ENCODE data around the gene POMT2. TPM values are rescaled to one million over a fixed set of nuclear protein-coding genes. Genes with fewer than 3 reads are reported as not detected.

POMT2 gene
- total RNA-seq, 1 donor from 2014 or later: 30.4 TPM

DNA sequence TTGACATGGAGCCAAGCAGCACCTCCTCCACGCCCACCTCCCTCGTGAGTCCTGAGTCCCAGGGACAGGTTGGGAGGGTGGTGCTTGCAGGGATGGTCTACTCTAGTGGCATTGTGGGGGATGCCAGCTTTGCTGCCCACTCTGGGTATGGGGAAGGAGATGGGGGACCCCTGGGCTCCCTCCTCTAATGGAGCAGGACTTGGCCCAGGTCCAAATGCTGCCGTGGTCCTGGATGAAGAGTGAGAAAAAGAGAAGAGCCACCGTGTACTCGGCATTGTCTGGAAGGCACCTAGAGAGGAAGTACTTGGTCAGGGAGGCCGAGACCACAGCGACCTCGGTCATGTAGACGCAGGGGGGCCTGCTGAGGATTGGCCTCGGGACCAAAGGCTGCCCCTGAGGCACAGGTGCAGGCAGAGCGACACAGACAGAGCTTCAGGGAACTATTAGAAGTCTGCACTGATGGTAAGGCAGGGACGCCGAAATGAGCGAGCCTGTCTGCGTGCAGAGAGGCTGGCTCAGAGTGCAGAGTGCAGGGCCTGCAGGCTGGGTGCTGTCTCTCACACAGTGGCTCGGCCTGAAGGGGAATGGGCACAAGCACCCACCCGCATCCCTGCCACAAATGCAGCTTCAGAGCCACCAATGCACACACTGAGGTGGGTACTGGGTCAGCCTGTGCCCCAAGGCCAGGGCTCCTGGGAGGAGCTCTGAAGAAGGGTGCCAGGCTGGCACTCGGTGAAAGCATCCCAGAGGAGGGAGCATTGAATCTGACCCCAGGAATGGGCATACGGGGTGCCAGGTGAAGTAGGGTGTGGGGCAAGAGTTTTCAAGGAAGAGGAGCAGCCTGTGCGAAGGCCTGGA is 67.1 kb downstream of the POMT2 start:
- ATAC-seq (no peak), DNase-seq (ENCODE audit: low spot score) (no peak)
- intact Hi-C loops (cut with DNase I): no loop called here

DNA sequence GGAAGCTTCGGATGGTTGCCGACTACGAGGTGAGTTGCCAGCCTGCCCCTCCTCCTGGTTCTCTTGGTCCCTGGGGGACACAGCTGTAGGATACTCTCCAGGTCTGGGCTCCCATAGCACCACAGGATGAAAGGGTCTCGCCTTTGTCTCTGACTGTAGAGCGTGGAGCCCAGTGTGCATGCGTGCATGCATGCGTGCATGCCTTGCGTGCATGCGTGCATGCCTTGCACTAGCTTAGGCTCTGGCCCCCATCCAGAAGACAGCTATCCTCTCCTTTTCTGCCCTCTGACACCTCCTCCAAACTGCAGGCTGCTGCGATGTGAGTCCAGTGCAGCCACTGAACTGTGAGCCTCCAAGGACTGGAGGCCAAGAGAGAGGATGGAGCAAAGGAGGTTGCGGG is 68.8 kb downstream of the POMT2 start:
- intact Hi-C loops (cut with DNase I): no loop called here
- ATAC-seq: no peak
- DNase-seq (ENCODE audit: low spot score): no peak

DNA sequence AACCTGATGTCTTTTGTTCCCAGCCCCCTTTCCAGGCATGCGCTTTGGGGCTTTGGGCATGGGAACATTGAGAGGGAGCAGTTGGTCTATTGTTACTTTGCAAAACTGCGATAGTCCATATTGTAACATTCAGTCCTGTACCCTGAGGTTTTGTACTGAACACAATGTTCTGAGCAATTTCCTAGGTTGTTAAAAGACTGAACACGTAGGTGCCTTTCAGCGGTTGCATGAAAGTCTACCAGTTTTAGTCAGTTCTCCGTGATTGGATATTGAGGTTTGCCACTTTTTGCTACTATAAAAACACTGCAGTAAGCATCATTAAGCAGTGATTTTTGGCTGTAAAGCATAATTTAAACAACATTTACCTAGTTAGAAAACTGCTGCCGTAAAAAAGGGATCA is 69.8 kb downstream of the POMT2 start:
- ATAC-seq (no peak), DNase-seq (ENCODE audit: low spot score) (no peak)
- intact Hi-C loops (cut with DNase I): no loop called here

DNA sequence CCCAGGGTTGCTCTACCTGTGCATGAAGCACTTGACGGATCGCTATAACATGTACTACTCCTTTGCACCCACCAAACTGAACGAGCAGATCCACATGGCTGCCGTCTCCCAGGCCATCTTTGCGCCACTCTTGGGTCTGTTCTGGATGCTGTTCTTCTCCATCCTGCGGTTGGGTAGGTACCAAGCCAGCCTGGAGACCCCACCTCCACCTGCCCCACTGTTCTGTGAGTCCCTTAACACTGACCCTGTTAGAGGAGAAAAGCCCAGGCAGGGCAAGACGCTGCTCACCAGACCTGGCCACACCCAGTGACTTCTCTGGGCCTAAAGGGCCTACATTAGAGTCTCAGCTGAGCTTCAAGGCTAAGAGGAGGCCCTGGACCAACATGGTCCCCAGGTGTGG is 71.4 kb downstream of the POMT2 start:
- intact Hi-C loops (cut with DNase I): no loop called here
- ATAC-seq (no peak), DNase-seq (ENCODE audit: low spot score) (no peak)

DNA sequence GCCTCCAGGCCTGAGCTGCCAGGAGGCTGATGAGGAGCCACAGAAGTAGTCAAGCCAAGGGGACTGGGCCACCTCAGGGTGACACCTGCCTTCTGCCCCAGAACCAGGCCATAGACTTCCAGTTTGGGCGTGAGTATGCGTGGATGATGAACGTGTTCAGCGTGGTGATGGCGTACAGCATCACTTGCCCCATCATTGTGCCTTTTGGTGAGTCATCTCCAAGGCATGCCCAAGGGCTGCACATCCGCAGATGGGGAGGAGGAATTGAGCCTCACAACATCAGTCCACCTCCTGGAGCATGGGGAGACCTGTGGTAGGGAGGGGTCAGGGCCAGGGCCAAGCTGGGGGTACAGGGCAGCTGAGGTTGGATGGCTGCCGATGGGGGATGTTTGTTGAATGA is 72.0 kb downstream of the POMT2 start:
- intact Hi-C loops (cut with DNase I): no loop called here
- no peak for ATAC-seq
- DNase-seq (ENCODE audit: low spot score): no peak

DNA sequence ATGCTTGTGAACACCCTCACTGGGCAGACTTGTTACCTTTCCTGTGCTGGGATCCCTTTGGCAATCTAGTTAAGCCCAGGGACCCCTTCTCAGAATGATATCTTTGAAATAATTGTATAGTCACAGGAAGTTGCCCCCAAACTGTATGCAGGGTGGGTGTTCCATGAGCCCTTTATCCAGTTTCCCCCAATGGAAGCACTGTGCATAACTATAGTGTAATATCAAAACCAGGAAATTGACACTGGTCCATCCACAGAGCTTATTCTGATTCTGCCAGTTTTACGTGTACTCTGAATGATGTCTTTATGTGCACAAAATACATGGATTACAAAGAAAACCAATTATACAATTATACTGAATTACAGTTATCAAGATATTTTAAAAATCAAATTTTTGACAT is 73.9 kb downstream of the POMT2 start:
- ATAC-seq: no peak
- DNase-seq (ENCODE audit: low spot score): no peak
- intact Hi-C loops (cut with DNase I): no loop called here

- intact Hi-C loops (cut with DNase I): no loop called here
- ATAC-seq (no peak), DNase-seq (ENCODE audit: low spot score) (no peak)
Measured at GRCh38 chr14:77245820-77246219, 74.9 kb downstream of the POMT2 start.

- ATAC-seq (no peak), DNase-seq (ENCODE audit: low spot score) (no peak)
- intact Hi-C loops (cut with DNase I): no loop called here
Measured at GRCh38 chr14:77243853-77244252, 76.8 kb downstream of the POMT2 start.

- intact Hi-C loops (cut with DNase I): no loop called here
- ATAC-seq (no peak), DNase-seq (ENCODE audit: low spot score) (no peak)
Measured at GRCh38 chr14:77242752-77243151, 77.9 kb downstream of the POMT2 start.

- intact Hi-C loops (cut with DNase I): no loop called here
- ATAC-seq (no peak), DNase-seq (ENCODE audit: low spot score) (no peak)
Measured at GRCh38 chr14:77241955-77242354, 78.7 kb downstream of the POMT2 start.

DNA sequence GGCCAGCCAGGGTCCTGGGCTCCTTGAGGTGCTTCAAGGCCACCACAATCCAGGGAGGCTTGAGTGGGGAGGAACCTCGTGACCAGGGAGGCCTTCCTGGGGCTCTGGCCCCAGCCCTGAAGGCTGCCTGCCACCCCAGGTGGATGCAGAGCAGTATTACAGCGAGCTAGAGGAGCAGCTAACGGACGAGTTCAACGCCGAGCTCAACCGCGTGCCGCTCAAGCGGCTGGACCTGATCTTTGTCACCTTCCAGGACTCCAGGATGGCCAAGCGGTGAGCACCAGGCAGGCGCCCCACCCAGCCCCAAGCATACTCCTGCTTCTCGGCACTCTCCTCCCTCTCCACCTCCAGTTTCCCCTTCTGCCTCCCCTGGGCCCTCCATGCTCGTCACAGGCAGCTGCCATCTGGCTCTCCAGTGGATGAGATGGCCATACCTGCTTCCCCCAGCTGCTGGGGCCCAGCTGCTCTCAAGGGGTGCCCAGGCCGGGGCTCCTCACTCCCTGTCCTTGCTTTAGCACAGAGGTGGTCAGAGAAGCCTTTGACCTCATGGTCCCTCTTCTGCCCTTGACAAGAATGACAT is 80.3 kb downstream of the POMT2 start:
- no peak for DNase-seq (ENCODE audit: low spot score)
- intact Hi-C loops (cut with DNase I): no loop called here
- no peak for ATAC-seq

DNA sequence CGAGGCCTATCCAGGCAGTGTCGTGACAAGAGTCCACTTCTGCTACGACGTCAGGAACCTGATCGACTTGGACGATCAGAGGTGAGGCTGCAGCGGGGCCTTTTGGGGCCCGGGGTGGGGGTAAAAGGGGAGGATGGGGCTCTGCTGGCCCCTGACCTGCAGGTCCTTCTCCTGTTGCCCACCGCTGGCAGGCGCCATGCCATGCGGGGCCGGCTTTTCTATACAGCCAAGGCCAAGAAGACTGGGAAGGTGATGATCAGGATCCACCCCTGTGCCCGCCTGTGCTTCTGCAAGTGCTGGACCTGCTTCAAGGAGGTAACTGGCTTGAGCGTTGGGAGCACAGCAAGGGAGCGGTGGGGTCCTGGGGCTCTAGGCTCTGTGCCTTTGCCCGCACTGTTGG is 81.3 kb downstream of the POMT2 start:
- ATAC-seq (no peak), DNase-seq (ENCODE audit: low spot score) (no peak)
- intact Hi-C loops (cut with DNase I): no loop called here

DNA sequence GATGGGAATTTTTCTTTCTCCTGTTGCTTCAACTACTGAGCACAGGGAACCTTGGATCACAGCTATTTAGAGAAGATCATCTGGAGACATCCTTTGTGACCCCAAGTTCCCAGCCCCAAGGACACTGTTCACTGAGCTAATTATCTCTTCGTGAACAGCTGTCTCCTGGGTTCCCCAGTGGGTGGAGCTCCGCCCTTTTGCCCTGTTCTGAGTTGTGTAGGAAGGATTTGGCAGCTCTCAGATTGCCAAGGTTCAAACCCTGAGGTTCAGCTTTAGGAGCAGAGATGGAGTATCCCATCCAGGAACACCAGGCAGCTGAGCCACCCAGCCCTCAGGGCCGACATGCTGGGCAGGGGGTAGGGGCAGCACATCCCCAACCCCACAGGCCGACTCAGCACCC is 81.7 kb downstream of the POMT2 start:
- ATAC-seq: no peak
- intact Hi-C loops (cut with DNase I): no loop called here
- no peak for DNase-seq (ENCODE audit: low spot score)

DNA sequence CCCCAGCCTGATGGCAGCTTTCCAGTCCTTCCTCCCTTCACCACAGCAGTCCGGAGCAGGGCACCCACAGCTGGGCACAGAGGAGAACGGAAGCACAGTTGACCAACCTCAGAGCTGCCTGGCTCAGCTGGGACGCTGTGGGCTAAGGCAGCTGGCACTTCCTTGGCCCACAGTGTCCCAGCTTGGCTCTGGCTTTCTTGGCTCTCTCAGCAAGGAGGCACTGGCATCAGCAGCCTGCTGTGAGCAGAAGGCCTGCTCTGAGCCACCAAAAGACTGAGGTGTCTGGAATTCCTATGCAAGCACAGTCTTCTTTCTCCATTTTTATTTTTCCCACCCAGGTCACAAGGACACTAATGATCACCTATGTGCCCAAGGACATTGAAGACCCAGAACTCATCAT is 82.3 kb downstream of the POMT2 start:
- ATAC-seq: no peak
- DNase-seq (ENCODE audit: low spot score): no peak
- intact Hi-C loops (cut with DNase I): no loop called here

GRCh38 chr14:77236814-77237213 is 83.9 kb downstream of the POMT2 start:
- no peak for ATAC-seq
- DNase-seq (ENCODE audit: low spot score): no peak
- intact Hi-C loops (cut with DNase I): no loop called here

DNA sequence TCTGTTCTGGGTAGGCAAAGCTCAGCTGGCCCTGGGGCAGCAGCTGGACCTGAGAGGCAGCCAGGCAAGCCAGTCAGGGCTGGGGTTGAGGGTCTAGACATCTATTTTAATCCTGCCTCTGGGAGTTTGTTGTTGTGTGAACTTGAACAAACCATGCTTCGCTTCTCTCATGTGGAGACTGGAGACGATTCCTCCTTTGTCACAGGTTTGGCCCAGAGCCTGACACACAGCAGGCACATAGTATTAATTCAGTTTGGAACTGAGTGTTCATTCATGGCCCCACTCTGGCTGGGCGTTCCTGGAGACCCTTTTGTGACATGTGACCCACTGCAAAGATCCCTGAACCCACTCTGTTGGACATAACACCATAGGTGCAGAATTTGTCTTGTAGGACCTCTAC is 89.0 kb downstream of the POMT2 start:
- ATAC-seq: no peak
- no peak for DNase-seq (ENCODE audit: low spot score)
- intact Hi-C loops (cut with DNase I): no loop called here

- ATAC-seq (no peak), DNase-seq (ENCODE audit: low spot score) (no peak)
- intact Hi-C loops (cut with DNase I): no loop called here
Measured at GRCh38 chr14:77230914-77231313, 89.8 kb downstream of the POMT2 start.

GRCh38 chr14:77228056-77228455 is 92.6 kb downstream of the POMT2 start:
- no peak for ATAC-seq
- DNase-seq (ENCODE audit: low spot score): no peak
- intact Hi-C loops (cut with DNase I): no loop called here

- intact Hi-C loops (cut with DNase I): no loop called here
- DNase-seq (ENCODE audit: low spot score) (no peak), ATAC-seq (no peak)
Measured at GRCh38 chr14:77225892-77226557, 94.7 kb downstream of the POMT2 start.

DNA sequence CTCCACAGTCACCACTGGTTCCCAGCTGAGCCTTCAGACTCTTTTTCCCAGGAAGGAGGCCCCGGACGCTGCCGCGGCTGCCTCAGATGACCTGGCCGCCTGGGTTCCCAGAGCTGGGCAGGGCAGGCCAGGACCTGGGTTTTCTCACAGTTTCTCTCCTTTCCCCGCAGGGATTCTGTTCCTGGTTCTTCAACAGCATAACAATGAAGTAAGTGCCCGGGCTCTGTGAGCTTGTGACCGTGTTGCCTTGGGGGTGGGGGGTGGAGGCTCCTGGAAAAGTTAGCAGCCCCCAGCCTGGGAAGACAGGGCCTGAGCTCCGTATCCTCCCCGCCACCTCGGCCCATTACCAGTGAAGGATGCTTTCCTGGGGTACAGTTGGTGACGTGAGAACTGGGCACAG is 95.4 kb downstream of the POMT2 start:
- intact Hi-C loops (cut with DNase I): no loop called here
- DNase-seq (ENCODE audit: low spot score): no peak
- no peak for ATAC-seq
